Measurements from ENCODE around the gene WDR37. TPM values are rescaled to one million over a fixed set of nuclear protein-coding genes. Genes with fewer than 3 reads are reported as not detected.

WDR37 gene
- total and polyA plus RNA-seq, 9 of the 15 experiments (the other 6 are each of a cell fraction or from before 2014, with no cell fraction given), result 2.3 to 11.6 (median 6.7) TPM

DNA sequence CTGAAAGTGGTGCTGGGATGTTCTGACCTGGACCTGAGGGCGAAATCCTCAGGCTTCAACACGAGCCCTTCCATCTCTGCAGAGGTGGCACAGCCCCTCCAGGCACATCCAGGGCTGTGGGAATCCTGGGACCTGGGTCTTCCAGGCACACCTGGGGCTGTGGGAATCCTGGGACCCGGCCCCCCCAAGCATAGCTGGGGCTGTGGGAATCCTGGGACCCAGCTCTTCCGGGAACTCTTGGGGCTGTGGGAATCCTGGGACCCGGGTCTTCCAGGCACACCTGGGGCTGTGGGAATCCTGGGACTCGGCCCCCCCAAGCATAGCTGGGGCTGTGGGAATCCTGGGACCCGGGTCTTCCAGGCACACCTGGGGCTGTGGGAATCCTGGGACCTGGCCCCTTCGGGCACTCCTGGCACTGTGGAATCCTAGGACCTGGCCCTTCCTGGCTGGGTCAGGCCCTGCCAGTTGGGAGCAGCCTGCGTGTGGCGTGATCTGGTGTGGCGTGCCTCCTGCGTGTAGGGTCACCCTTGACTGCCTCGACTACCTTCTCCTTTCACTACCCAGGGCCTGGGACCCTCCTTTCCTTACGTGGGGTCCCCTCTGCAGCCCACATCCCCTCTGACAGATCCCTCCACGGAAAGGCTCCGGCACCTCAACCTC is 124.0 kb downstream of the WDR37 start (continued):
- TF ChIP-seq FOXK2 (conservative IDR thresholded peaks at IDR 0.05 in 1 of 2, IDR thresholded peaks at IDR 0.05 in 1 of 2; ENCODE audit: low read depth in 2 of 2) (no peak), HNRNPUL1 (IDR thresholded peaks at IDR 0.05; ENCODE audit: low read length) (no peak)
- TF ChIP-seq, protein P1, sequence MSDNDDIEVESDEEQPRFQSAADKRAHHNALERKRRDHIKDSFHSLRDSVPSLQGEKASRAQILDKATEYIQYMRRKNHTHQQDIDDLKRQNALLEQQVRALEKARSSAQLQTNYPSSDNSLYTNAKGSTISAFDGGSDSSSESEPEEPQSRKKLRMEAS (CRISPR knock-in tag; IDR thresholded peaks at IDR 0.05), result no peak
- TF ChIP-seq, protein P2, sequence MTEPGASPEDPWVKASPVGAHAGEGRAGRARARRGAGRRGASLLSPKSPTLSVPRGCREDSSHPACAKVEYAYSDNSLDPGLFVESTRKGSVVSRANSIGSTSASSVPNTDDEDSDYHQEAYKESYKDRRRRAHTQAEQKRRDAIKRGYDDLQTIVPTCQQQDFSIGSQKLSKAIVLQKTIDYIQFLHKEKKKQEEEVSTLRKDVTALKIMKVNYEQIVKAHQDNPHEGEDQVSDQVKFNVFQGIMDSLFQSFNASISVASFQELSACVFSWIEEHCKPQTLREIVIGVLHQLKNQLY (CRISPR knock-in tag; conservative IDR thresholded peaks at IDR 0.05), result no peak

DNA sequence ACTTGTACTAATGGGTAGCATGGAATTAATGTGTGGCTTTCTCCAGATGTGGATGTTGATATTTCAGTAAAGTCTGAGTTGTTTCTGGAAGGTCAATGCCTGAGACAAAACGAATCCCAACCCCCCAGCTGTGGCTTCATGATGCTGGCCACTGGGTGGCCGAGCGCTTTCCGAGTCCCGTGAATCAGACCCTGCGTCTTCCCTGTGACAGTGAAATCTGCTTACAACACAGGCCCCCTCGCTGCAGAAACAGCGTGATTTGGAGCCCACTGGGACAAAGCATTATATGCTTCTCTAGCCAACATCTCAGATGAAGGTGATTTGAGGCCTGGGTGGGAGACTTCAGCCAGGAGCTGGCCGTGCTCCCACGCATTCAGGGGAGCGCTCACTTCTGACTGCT is 124.7 kb downstream of the WDR37 start:
- Histone ChIP-seq H3K36me3 (ENCODE audit: control insufficient read depth, insufficient read depth, low read length) (no peaks in the 10 kb centered on the region), H3K4me2 (ENCODE audit: insufficient read depth, low read length) (no peak overlapping the region), H3K27me3 (ENCODE audit: control insufficient read depth in 2 of 2, insufficient read depth in 2 of 2, low read length in 2 of 2) (peaks cover 60 to 89% of the 10 kb centered on the region in 2 experiments), H3K9ac (ENCODE audit: insufficient read depth in 1 of 2, low read depth in 2 of 2, low read length in 2 of 2) (no peak overlapping the region), H3K9me3 (replicated peaks; ENCODE audit: control insufficient read depth, insufficient read depth, low read depth, low read length) (no peaks in the 10 kb centered on the region), H3K79me2 (ENCODE audit: control insufficient read depth, insufficient read depth, low read length) (no peaks in the 10 kb centered on the region), H3K9me1 (ENCODE audit: control insufficient read depth, insufficient read depth, low read length) (no peaks in the 10 kb centered on the region), H3K4me1 (replicated peaks in 1 of 2; ENCODE audit: control insufficient read depth in 2 of 2, insufficient read depth in 2 of 2, low read length in 2 of 2) (peaks cover 0 to 13% of the 10 kb centered on the region in 2 experiments; a peak in 2 of 5 replicates), H3K27ac (ENCODE audit: extremely low read depth, low read depth, low read length) (no peak overlapping the region), H4K20me1 (replicated peaks; ENCODE audit: control insufficient read depth, insufficient read depth, low read length) (peaks cover 22% of the 10 kb centered on the region), H3K4me3 (no peak overlapping the region), H2AFZ (ENCODE audit: low read depth, low read length) (no peak overlapping the region)
- WGBS (ENCODE audit: insufficient coverage, low coverage, missing lambda C conversion rate), result 6% methylated on average over 11 of the region's 11 CpGs
- intact Hi-C loops (cut with micrococcal nuclease) (no loop called here), in situ Hi-C loops (cut with MboI) (no loop called here)
- ChIA-PET POLR2A (interaction anchor here (1.2 to 1.6 kb wide), 3 partner anchors 11 to 12 kb away, joined by 3 to 4 read pairs (median 4); no protein-coding TSS in a partner anchor), CTCF (ENCODE audit: low intra/inter-chr PET ratio) (no interaction called here)
- BruUV-seq (replicated peaks), result no TSS peak
- peak; percentile 71 for ATAC-seq
- FAIRE-seq, result peak; percentile 11
- peak in 2 of 4 experiments; percentile 23 to 40 for DNase-seq (ENCODE audit: extremely low read depth in 1 of 4, low spot score in 3 of 4)
- TF ChIP-seq, protein P3, sequence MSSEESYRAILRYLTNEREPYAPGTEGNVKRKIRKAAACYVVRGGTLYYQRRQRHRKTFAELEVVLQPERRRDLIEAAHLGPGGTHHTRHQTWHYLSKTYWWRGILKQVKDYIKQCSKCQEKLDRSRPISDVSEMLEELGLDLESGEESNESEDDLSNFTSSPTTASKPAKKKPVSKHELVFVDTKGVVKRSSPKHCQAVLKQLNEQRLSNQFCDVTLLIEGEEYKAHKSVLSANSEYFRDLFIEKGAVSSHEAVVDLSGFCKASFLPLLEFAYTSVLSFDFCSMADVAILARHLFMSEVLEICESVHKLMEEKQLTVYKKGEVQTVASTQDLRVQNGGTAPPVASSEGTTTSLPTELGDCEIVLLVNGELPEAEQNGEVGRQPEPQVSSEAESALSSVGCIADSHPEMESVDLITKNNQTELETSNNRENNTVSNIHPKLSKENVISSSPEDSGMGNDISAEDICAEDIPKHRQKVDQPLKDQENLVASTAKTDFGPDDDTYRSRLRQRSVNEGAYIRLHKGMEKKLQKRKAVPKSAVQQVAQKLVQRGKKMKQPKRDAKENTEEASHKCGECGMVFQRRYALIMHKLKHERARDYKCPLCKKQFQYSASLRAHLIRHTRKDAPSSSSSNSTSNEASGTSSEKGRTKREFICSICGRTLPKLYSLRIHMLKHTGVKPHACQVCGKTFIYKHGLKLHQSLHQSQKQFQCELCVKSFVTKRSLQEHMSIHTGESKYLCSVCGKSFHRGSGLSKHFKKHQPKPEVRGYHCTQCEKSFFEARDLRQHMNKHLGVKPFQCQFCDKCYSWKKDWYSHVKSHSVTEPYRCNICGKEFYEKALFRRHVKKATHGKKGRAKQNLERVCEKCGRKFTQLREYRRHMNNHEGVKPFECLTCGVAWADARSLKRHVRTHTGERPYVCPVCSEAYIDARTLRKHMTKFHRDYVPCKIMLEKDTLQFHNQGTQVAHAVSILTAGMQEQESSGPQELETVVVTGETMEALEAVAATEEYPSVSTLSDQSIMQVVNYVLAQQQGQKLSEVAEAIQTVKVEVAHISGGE (CRISPR knock-in tag; IDR thresholded peaks at IDR 0.05), result no peak
- TF ChIP-seq, protein P4, sequence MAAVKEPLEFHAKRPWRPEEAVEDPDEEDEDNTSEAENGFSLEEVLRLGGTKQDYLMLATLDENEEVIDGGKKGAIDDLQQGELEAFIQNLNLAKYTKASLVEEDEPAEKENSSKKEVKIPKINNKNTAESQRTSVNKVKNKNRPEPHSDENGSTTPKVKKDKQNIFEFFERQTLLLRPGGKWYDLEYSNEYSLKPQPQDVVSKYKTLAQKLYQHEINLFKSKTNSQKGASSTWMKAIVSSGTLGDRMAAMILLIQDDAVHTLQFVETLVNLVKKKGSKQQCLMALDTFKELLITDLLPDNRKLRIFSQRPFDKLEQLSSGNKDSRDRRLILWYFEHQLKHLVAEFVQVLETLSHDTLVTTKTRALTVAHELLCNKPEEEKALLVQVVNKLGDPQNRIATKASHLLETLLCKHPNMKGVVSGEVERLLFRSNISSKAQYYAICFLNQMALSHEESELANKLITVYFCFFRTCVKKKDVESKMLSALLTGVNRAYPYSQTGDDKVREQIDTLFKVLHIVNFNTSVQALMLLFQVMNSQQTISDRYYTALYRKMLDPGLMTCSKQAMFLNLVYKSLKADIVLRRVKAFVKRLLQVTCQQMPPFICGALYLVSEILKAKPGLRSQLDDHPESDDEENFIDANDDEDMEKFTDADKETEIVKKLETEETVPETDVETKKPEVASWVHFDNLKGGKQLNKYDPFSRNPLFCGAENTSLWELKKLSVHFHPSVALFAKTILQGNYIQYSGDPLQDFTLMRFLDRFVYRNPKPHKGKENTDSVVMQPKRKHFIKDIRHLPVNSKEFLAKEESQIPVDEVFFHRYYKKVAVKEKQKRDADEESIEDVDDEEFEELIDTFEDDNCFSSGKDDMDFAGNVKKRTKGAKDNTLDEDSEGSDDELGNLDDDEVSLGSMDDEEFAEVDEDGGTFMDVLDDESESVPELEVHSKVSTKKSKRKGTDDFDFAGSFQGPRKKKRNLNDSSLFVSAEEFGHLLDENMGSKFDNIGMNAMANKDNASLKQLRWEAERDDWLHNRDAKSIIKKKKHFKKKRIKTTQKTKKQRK (IDR thresholded peaks at IDR 0.05; ENCODE audit: borderline replicate concordance, low read depth, low read length), result no peak
- TF ChIP-seq, protein P5, sequence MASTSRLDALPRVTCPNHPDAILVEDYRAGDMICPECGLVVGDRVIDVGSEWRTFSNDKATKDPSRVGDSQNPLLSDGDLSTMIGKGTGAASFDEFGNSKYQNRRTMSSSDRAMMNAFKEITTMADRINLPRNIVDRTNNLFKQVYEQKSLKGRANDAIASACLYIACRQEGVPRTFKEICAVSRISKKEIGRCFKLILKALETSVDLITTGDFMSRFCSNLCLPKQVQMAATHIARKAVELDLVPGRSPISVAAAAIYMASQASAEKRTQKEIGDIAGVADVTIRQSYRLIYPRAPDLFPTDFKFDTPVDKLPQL (IDR thresholded peaks at IDR 0.05; ENCODE audit: extremely low read depth, insufficient read length), result no peak
- no peak for TF ChIP-seq ELF1 (tag; IDR thresholded peaks at IDR 0.05)
- no peak for TF ChIP-seq ZNF253 (CRISPR knock-in tag; conservative IDR thresholded peaks at IDR 0.05)
- TF ChIP-seq TRIM24 (IDR thresholded peaks at IDR 0.05), result no peak

Data from K562 (cell line).